HG03159 (cell line): ENCODE measurements around the gene STAT5B.

ENCODE experiments used
- ATAC-seq: cut with Tn5 transposase; IDR thresholded peaks from one replicate; pipeline ENCODE4 v1.9.1; 2021; ENCODE audit warnings: mild to moderate bottlenecking, moderate library complexity; ENCODE audit not compliant: unreplicated experiment

Gene STAT5B

DNA sequence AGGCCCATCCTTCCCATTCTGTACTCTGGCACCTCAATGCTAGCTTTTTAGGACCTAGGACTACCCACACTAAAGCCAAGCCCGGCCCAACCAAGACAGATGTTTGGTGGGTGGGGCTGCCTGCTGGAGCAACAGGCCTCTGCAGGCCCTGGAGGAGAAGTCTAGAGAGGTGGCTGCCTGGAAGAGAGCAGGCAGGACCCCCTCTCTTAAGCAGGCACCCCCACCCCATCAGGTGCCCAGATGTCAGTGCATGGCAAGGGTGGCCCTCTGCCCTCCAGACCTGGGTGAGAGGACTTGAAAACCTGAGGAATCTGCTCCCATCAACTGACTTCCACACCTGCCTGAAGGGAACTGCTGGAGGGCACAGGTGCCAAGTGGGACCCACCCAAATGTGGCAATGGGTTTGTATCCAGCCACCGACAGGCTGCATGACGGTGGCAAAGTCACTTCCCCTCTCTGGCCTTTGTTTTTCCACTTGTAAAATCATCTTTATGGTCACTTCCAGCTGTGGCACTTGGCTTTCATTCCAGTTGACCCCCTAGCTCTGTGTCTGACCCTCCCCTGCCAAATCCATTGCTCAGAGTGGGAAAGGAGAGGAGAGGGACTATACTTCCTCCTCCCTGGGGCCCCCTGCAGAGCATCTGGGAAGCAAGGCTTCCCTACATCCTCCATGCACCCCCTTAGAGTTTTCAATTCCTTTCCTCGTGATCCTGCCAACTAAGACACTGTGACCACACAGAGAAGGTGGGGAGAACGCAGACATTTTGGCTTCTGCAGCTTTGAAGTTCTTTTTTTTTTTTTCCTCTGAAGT, 10.4 kb upstream of the STAT5B start:
- ATAC-seq: no peak

GRCh38 chr17:42285346-42286050, 9.3 kb upstream of the STAT5B start:
- ATAC-seq: no peak

DNA sequence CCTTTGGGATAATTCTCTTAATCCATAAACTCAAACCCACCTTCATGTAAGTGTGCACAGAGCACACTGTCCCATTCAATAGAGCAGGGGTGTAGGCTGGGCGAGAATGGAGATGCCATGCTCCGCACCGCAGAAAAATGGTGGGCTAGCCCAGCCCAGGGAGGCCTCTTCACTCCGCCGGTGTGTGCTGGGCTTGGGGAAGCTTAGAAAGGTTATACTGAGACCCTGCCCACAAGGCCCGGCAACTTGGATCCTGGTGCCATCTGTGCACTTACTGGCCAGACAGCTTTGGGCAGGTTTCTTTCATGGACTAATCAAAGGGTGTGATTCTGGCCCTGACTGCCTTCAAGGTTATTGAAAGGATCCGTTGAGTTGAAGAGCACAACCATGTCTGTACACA, 8.4 kb upstream of the STAT5B start:
- ATAC-seq: no peak

DNA sequence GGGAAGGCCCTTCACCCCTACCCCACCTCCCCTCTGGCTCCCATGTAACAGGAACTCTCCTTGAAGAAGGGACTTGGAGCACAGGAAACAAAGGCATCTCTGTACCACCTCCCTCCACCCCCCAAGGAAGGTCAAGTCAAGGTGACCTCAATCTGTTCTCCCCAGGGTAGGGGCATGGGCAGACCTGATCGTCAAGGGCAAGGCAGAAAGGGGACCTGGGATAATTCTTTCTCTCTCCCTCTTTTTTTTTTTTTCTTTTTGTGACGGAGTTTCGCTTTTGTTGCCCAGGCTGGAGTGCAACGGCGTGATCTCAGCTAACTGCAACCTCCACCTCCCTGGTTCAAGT, 7.8 kb upstream of the STAT5B start:
- ATAC-seq: no peak

DNA sequence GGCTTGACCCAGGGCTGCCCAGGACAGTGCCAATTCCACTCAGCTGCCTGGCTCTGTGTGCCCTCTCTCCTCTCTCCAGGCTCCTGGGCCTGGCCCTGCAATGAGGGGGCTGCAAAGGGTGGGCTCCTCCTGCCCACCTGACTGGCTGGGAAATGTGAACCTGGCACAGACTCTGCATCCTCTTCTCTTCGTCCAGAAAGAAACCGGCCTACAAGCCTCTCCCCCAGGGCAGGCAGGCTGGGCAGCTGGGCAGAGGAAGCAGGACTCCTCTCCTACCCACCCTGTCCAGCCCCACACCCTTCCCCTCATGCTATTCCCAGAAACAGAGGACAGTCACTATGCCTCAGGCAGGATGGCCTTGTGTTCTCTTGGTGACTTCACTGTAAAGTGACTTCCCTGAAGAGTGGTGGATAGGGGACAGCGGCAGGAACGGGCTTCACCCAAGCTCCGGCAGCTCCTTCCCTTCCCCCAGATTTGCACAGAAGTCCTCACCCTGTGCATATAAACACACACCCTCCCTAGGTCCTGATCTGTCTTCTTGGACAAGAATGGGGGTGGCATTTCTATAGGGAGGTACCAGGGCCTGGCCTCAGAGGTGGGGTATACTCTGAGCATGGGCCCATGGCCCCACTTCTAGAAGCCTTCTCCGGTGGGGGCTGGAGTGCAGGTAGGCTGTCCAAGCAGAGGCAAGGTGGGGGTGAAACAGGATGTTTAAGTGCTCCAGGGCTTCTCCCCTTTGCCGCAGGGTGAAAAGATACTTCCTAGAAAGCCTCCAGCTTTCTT, 7.2 kb upstream of the STAT5B start:
- ATAC-seq: no peak

DNA sequence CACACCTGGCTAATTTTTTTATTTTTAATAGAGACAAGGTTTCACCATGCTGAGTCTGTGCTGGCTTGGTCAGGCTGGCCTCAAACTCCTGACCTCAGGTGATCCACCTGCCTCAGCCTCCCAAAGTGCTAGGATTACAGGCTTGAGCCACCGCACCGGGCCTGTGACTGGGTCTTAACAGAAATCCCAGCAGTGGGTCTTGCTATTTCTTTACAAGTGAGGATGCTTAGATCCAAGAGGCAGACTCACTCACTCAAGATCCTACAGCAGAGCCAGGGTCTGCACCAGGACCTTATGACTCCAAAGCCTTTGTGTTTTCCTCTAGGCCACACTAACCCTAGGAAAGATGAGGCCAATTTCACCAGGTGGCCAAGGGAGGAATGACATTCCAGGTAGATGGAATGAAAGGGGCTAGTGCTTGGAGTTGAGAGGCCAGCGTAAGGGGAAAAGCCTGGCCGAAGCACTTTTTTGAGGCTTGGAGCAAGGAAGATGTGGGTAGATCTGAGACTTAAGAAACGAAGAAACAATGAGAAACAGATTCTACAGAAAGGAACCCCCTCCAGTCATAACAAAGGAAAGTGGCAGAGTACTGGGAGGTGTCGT, 6.4 kb upstream of the STAT5B start:
- no peak for ATAC-seq

DNA sequence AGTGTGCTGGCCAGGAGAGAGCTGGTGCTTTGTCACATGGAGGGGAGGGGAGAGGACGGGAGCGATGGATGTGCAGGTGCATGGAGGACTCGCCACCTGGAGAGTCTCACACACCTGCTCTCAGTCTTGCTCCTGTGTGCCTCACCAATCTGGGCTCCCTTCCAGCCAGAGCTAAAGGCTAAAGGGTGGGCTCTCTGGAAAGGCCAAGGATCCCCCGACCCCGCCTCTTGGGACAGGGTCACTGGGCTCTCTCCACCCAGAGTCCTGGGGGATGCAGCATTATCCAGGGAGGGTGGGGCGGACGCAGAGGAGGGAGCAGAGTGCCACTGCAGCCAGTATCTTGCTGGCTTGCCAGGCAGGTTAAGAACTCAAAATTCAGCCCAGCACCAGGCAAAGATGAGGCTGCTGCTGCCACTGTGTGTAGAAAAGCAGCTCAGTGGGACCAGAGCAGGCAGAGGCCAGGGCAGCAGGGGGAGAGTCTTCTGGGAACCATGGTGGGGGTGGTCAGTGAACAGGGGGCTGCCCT, 5.4 kb upstream of the STAT5B start:
- no peak for ATAC-seq

DNA sequence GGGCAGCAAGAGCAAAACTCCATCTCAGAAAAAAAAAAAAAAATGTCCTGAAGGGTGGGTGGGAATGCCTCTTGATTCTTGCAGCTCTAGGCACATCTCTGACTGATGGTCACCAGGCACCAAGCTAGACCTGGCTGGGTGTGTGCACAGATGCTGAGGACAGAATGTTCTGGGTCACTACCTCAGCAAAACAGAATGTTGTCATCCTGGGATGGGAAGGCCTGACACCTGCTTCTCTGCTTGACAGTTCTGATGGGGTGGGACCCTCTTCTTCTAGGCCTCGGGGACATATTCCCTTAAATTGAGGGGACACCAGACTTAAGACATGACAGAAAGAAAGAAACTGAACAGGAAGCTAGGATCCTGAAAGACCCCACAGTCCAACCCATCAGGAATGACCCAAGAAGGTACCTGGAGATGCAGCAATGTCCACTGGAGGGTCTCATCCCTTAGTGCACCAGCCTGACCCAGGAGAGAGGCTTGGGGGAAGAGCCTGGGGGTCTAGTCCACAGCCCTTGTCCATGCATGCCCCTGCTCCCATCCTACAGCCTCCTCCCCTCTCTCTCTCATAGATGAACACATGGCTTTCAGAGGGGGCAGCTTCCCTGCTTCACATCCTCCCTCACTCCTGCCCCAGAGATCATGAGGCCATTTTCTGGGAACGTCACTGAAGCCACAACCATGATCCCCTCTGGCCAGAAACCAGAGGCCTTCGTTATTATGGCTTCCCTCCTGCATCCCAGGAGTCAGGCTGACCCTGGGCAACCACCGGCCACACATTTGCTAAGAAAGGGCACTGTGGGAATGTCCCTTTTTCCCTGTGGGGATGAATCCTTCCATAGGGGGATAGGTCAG, 3.8 kb upstream of the STAT5B start:
- ATAC-seq: no peak

DNA sequence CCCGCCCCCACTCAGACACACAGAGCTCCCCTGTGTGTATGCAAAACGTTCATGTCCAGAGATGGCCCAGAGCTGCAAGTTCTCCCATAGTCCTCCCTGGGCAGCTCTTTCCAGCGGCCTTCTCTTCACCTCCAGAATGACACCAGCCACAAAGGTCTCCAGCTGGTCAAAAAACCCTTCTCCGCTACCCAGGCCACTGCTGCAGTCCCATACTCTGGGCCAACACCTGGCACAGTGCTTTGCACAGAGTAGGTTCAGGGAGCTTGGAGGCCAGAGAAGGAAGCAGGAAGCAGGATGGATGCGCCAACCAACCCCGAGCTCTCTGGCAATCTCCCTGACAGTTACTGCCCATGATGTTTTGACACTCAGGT, 1.1 kb upstream of the STAT5B start:
- ATAC-seq: no peak

- peak; percentile 9 for ATAC-seq
These were observed 584 bp upstream of the STAT5B start for GRCh38 chr17:42276609-42277341.

GRCh38 chr17:42275527-42276358, 448 bp downstream of the STAT5B start:
- ATAC-seq: peak; percentile 30

- ATAC-seq: no peak
These were observed 1.2 kb downstream of the STAT5B start for GRCh38 chr17:42274812-42275526.

DNA sequence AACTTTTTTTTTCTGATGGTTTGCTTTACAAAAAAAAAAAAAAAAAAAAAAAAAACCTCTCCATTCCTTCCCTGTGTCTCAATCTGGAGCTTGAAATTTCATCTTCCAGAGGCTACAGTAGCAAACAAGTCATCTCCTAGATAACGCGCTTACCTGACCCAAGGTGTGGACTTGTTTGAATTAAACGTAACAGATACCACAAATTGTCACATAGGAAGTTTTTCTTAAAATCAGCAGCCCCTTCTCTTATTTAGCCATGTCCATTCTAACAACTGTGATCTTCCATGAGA, 2.0 kb downstream of the STAT5B start:
- ATAC-seq: no peak

GRCh38 chr17:42273474-42274252, 2.5 kb downstream of the STAT5B start:
- no peak for ATAC-seq

GRCh38 chr17:42272162-42272907, 3.9 kb downstream of the STAT5B start:
- no peak for ATAC-seq

GRCh38 chr17:42271779-42272035, 4.5 kb downstream of the STAT5B start:
- no peak for ATAC-seq
